Kidney (tissue), 14 donors: ENCODE results near the gene PRPF8. TPM values are rescaled to one million over a fixed set of nuclear protein-coding genes. Genes with fewer than 3 reads are reported as not detected.
A peak's percentile ranks its signal among the peaks of the same experiment; 100 is the strongest.

ENCODE experiments used
- DNase-seq, 5 donors: peaks; one replicate each; pipeline ENCODE4 v3.0.0-alpha.2; 2013 to 2020
- FAIRE-seq: peaks from 2 replicates; lab custom pipeline; 2012; peaks lifted over from hg19 to GRCh38; lab: Jason Lieb, UNC
- H3K27ac ChIP-seq, 2 donors: one replicate each; pipeline ENCODE4 v1.7.0; 2013; ENCODE audit warnings: low read depth in 2 of 2, low read length in 2 of 2, inconsistent platforms in 1 of 2
- H3K27me3 ChIP-seq: one replicate; pipeline ENCODE4 v1.7.1; 2013; ENCODE audit warnings: low read length, inconsistent platforms; ENCODE audit not compliant: control insufficient read depth, insufficient read depth
- H3K36me3 ChIP-seq, 3 donors: one replicate each; pipeline versions ENCODE4 v1.7.0 to v1.7.1; 2013; ENCODE audit warnings: low read length in 3 of 3, control low read depth in 1 of 3, inconsistent platforms in 1 of 3; ENCODE audit not compliant: insufficient read depth in 3 of 3, control insufficient read depth in 2 of 3
- H3K4me1 ChIP-seq, 3 donors: one replicate each; pipeline versions ENCODE4 v1.7.0 to v1.7.1; 2013; ENCODE audit warnings: low read length in 3 of 3, inconsistent platforms in 1 of 3, low read depth in 1 of 3; ENCODE audit not compliant: control insufficient read depth in 2 of 3, insufficient read depth in 2 of 3
- H3K4me3 ChIP-seq, 3 donors: one replicate each; pipeline versions ENCODE4 v1.7.0 to v1.8.1; 2013; ENCODE audit warnings: low read length in 3 of 3, control low read depth in 1 of 3, inconsistent platforms in 1 of 3
- H3K9ac ChIP-seq, 3 donors: one replicate each; pipeline versions ENCODE4 v1.7.0 to v1.7.1; 2013; ENCODE audit warnings: low read length in 3 of 3, control low read depth in 1 of 3, inconsistent platforms in 1 of 3
- H3K9me3 ChIP-seq, 3 donors: one replicate each; pipeline versions ENCODE4 v1.7.0 to v1.7.1; 2013; ENCODE audit warnings: low read length in 3 of 3, control low read depth in 1 of 3, inconsistent platforms in 1 of 3; ENCODE audit not compliant: control insufficient read depth in 2 of 3, insufficient read depth in 1 of 3
- CTCF ChIP-seq: IDR thresholded peaks from 3 replicates; pipeline ENCODE4 v1.5.1; 2012; ENCODE audit warnings: mild to moderate bottlenecking, moderate library complexity, borderline replicate concordance; ENCODE audit not compliant: insufficient read depth; ENCODE audit errors: extremely low read depth
- intact Hi-C: fragments of 100-400 bp; cut with DNase I; formaldehyde crosslinking; loops from one replicate; pipeline ENCODE4 v1.11.1; 2022
- polyA plus RNA-seq: library from polyadenylated mRNA; stranded (reverse); fragments of 350-450 nt; fragmentation: Illumina TruSeq; extraction: RNeasy Lipid Tissue Mini Kit (QIAGEN cat#74804); gene quantifications from one replicate; pipeline ENCODE4 v1.2.3, GENCODE V29; 2014; ENCODE audit warnings: low read depth, low replicate concordance; ENCODE audit not compliant: insufficient read depth
- total RNA-seq: library from RNA; stranded (reverse); fragmentation: NEBNext Ultra II Directional; extraction: Animal tissue kit (Norgen Biotek cat#: 25700); gene quantifications from one replicate; pipeline ENCODE4 v1.2.1, GENCODE V29; 2021
- donor health status: control.
- donor health status: control.
- donor health status: control.
- donor health status: control.
- donor health status: control.
- donor health status: DM: yes; HTN: yes; CAD: no.
- donor health status: Normal renal cell carcinoma (clear cell type).

Gene PRPF8
- total and polyA plus RNA-seq, 2 donors from 2014 or later = 181 to 236 TPM

- H3K36me3 ChIP-seq = peaks cover 0 to 10% (median 4%) of the 10 kb centered on the region in 3 donors
- FAIRE-seq = no peak
Measured at GRCh38 chr17:1641065-1641403, 43.6 kb downstream of the PRPF8 start.

GRCh38 chr17:1640329-1641064 lies 44.2 kb downstream of the PRPF8 start:
- no peak for DNase-seq
- Histone ChIP-seq H3K27me3 (no peaks in the 10 kb centered on the region), H3K4me3 (no peak overlapping the region), H3K27ac (no peak overlapping the region), H3K36me3 (peaks cover 0 to 12% (median 4%) of the 10 kb centered on the region in 3 donors), H3K4me1 (peaks cover 0 to 12% (median 6%) of the 10 kb centered on the region in 3 donors), H3K9ac (no peak overlapping the region), H3K9me3 (no peaks in the 10 kb centered on the region)
- no peak for TF ChIP-seq CTCF
- intact Hi-C loops = no loop called here
- no peak for FAIRE-seq

More at GRCh38 chr17:1641065-1641403, 43.6 kb downstream of the PRPF8 start:
- no peak for TF ChIP-seq CTCF
- intact Hi-C loops = no loop called here
- H3K27ac ChIP-seq = no peak overlapping the region
- H3K9ac ChIP-seq = no peak overlapping the region
- DNase-seq = no peak
- no peak overlapping the region for H3K4me3 ChIP-seq
- no peaks in the 10 kb centered on the region for H3K9me3 ChIP-seq
- H3K27me3 ChIP-seq = no peaks in the 10 kb centered on the region
- peaks cover 0 to 16% (median 6%) of the 10 kb centered on the region in 3 donors for H3K4me1 ChIP-seq

GRCh38 chr17:1639549-1640180 lies 45.0 kb downstream of the PRPF8 start:
- DNase-seq = peak in 4 of 5 donors; percentile 66 to 87 (median 74)
- H3K27ac ChIP-seq = no peak overlapping the region

More at GRCh38 chr17:1639549-1640180, 45.0 kb downstream of the PRPF8 start:
- Histone ChIP-seq H3K36me3 (peaks cover 0 to 12% (median 4%) of the 10 kb centered on the region in 3 donors), H3K4me3 (no peak overlapping the region), H3K4me1 (peaks cover 0 to 10% (median 6%) of the 10 kb centered on the region in 3 donors), H3K9me3 (no peaks in the 10 kb centered on the region), H3K27me3 (no peaks in the 10 kb centered on the region), H3K9ac (no peak overlapping the region)
- TF ChIP-seq CTCF = no peak
- no peak for FAIRE-seq
- intact Hi-C loops = loop anchor here (10.0 kb wide), 1 partner anchor 65 kb away; no protein-coding TSS in a partner anchor
